ENCODE measurements around the gene ERC2.

Gene ERC2

GRCh38 chr3:55608301-55608937 lies 859.8 kb downstream of the ERC2 start:
- Mint-ChIP-seq H3K27me3 (ENCODE audit: low read depth) (no peaks in the 10 kb centered on the region), H3K4me1 (ENCODE audit: low read depth) (no peaks in the 10 kb centered on the region), H3K27ac (no peak overlapping the region), H3K36me3 (ENCODE audit: low read depth) (no peaks in the 10 kb centered on the region), H3K4me3 (no peak overlapping the region), H3K9me3 (no peaks in the 10 kb centered on the region)
- no peak for DNase-seq (ENCODE audit: low spot score)

GRCh38 chr3:55607844-55608243 lies 860.4 kb downstream of the ERC2 start:
- H3K9me3 Mint-ChIP-seq: no peaks in the 10 kb centered on the region
- H3K4me1 Mint-ChIP-seq (ENCODE audit: low read depth): no peaks in the 10 kb centered on the region
- no peaks in the 10 kb centered on the region for H3K27me3 Mint-ChIP-seq (ENCODE audit: low read depth)
- no peak for DNase-seq (ENCODE audit: low spot score)
- no peak overlapping the region for H3K27ac Mint-ChIP-seq
- H3K4me3 Mint-ChIP-seq: no peak overlapping the region
- no peaks in the 10 kb centered on the region for H3K36me3 Mint-ChIP-seq (ENCODE audit: low read depth)

GRCh38 chr3:55607175-55607574 lies 861.1 kb downstream of the ERC2 start:
- Mint-ChIP-seq H3K4me1 (ENCODE audit: low read depth) (no peaks in the 10 kb centered on the region), H3K9me3 (no peaks in the 10 kb centered on the region), H3K27me3 (ENCODE audit: low read depth) (peaks cover under 1% of the 10 kb centered on the region), H3K4me3 (no peak overlapping the region), H3K27ac (no peak overlapping the region), H3K36me3 (ENCODE audit: low read depth) (no peaks in the 10 kb centered on the region)
- no peak for DNase-seq (ENCODE audit: low spot score)

- no peak overlapping the region for H3K4me3 Mint-ChIP-seq
- no peak overlapping the region for H3K27ac Mint-ChIP-seq
- no peaks in the 10 kb centered on the region for H3K9me3 Mint-ChIP-seq
- H3K4me1 Mint-ChIP-seq (ENCODE audit: low read depth): no peaks in the 10 kb centered on the region
- peaks cover 3% of the 10 kb centered on the region for H3K27me3 Mint-ChIP-seq (ENCODE audit: low read depth)
- DNase-seq (ENCODE audit: low spot score): no peak
- no peaks in the 10 kb centered on the region for H3K36me3 Mint-ChIP-seq (ENCODE audit: low read depth)
Measured at GRCh38 chr3:55605443-55606236, 862.6 kb downstream of the ERC2 start.

GRCh38 chr3:55604846-55605245 lies 863.4 kb downstream of the ERC2 start:
- Mint-ChIP-seq H3K27me3 (ENCODE audit: low read depth) (peaks cover 3% of the 10 kb centered on the region), H3K27ac (no peak overlapping the region), H3K4me1 (ENCODE audit: low read depth) (no peaks in the 10 kb centered on the region), H3K9me3 (no peaks in the 10 kb centered on the region), H3K4me3 (no peak overlapping the region), H3K36me3 (ENCODE audit: low read depth) (no peaks in the 10 kb centered on the region)
- no peak for DNase-seq (ENCODE audit: low spot score)

- no peaks in the 10 kb centered on the region for H3K9me3 Mint-ChIP-seq
- no peak overlapping the region for H3K27ac Mint-ChIP-seq
- no peak for DNase-seq (ENCODE audit: low spot score)
- H3K27me3 Mint-ChIP-seq (ENCODE audit: low read depth): peaks cover 3% of the 10 kb centered on the region
- no peak overlapping the region for H3K4me3 Mint-ChIP-seq
- no peaks in the 10 kb centered on the region for H3K4me1 Mint-ChIP-seq (ENCODE audit: low read depth)
- H3K36me3 Mint-ChIP-seq (ENCODE audit: low read depth): no peaks in the 10 kb centered on the region
Measured at GRCh38 chr3:55604402-55604801, 863.9 kb downstream of the ERC2 start.

- Mint-ChIP-seq H3K4me1 (ENCODE audit: low read depth) (no peaks in the 10 kb centered on the region), H3K36me3 (ENCODE audit: low read depth) (no peaks in the 10 kb centered on the region), H3K9me3 (no peaks in the 10 kb centered on the region), H3K4me3 (no peak overlapping the region), H3K27ac (no peak overlapping the region), H3K27me3 (ENCODE audit: low read depth) (peaks cover 3% of the 10 kb centered on the region)
- no peak for DNase-seq (ENCODE audit: low spot score)
Measured at GRCh38 chr3:55601366-55602080, 866.7 kb downstream of the ERC2 start.

GRCh38 chr3:55598224-55598623 lies 870.0 kb downstream of the ERC2 start:
- H3K36me3 Mint-ChIP-seq (ENCODE audit: low read depth): no peaks in the 10 kb centered on the region
- H3K9me3 Mint-ChIP-seq: no peaks in the 10 kb centered on the region

GRCh38 chr3:55597641-55598040 lies 870.6 kb downstream of the ERC2 start:
- no peak for DNase-seq (ENCODE audit: low spot score)
- Mint-ChIP-seq H3K4me3 (no peak overlapping the region), H3K36me3 (ENCODE audit: low read depth) (no peaks in the 10 kb centered on the region), H3K27me3 (ENCODE audit: low read depth) (peaks cover 5% of the 10 kb centered on the region), H3K4me1 (ENCODE audit: low read depth) (no peaks in the 10 kb centered on the region), H3K9me3 (no peaks in the 10 kb centered on the region), H3K27ac (no peak overlapping the region)

More at GRCh38 chr3:55598224-55598623, 870.0 kb downstream of the ERC2 start:
- peaks cover 5% of the 10 kb centered on the region for H3K27me3 Mint-ChIP-seq (ENCODE audit: low read depth)
- no peak overlapping the region for H3K27ac Mint-ChIP-seq
- H3K4me3 Mint-ChIP-seq: no peak overlapping the region
- no peak for DNase-seq (ENCODE audit: low spot score)
- H3K4me1 Mint-ChIP-seq (ENCODE audit: low read depth): no peaks in the 10 kb centered on the region

GRCh38 chr3:55596212-55596611 lies 872.1 kb downstream of the ERC2 start:
- peaks cover 2% of the 10 kb centered on the region for H3K27me3 Mint-ChIP-seq (ENCODE audit: low read depth)
- H3K9me3 Mint-ChIP-seq: no peaks in the 10 kb centered on the region
- no peak overlapping the region for H3K27ac Mint-ChIP-seq
- no peaks in the 10 kb centered on the region for H3K36me3 Mint-ChIP-seq (ENCODE audit: low read depth)
- H3K4me3 Mint-ChIP-seq: no peak overlapping the region
- DNase-seq (ENCODE audit: low spot score): no peak
- H3K4me1 Mint-ChIP-seq (ENCODE audit: low read depth): no peaks in the 10 kb centered on the region

- no peaks in the 10 kb centered on the region for H3K4me1 Mint-ChIP-seq (ENCODE audit: low read depth)
- H3K27me3 Mint-ChIP-seq (ENCODE audit: low read depth): peaks cover 2% of the 10 kb centered on the region
- H3K4me3 Mint-ChIP-seq: no peak overlapping the region
- no peaks in the 10 kb centered on the region for H3K36me3 Mint-ChIP-seq (ENCODE audit: low read depth)
- H3K9me3 Mint-ChIP-seq: no peaks in the 10 kb centered on the region
- no peak overlapping the region for H3K27ac Mint-ChIP-seq
- DNase-seq (ENCODE audit: low spot score): no peak
Measured at GRCh38 chr3:55595420-55595819, 872.8 kb downstream of the ERC2 start.

GRCh38 chr3:55592572-55592971 lies 875.7 kb downstream of the ERC2 start:
- Mint-ChIP-seq H3K36me3 (ENCODE audit: low read depth) (no peaks in the 10 kb centered on the region), H3K4me3 (no peak overlapping the region), H3K9me3 (no peaks in the 10 kb centered on the region), H3K27ac (no peak overlapping the region), H3K27me3 (ENCODE audit: low read depth) (peaks cover 2% of the 10 kb centered on the region), H3K4me1 (ENCODE audit: low read depth) (no peaks in the 10 kb centered on the region)
- DNase-seq (ENCODE audit: low spot score): no peak

GRCh38 chr3:55591888-55592287 lies 876.4 kb downstream of the ERC2 start:
- no peak for DNase-seq (ENCODE audit: low spot score)
- no peaks in the 10 kb centered on the region for H3K9me3 Mint-ChIP-seq
- peaks cover 2% of the 10 kb centered on the region for H3K27me3 Mint-ChIP-seq (ENCODE audit: low read depth)
- H3K4me3 Mint-ChIP-seq: no peak overlapping the region
- H3K4me1 Mint-ChIP-seq (ENCODE audit: low read depth): no peaks in the 10 kb centered on the region
- H3K27ac Mint-ChIP-seq: no peak overlapping the region
- no peaks in the 10 kb centered on the region for H3K36me3 Mint-ChIP-seq (ENCODE audit: low read depth)

- H3K4me1 Mint-ChIP-seq (ENCODE audit: low read depth): no peaks in the 10 kb centered on the region
- DNase-seq (ENCODE audit: low spot score): no peak
- no peaks in the 10 kb centered on the region for H3K36me3 Mint-ChIP-seq (ENCODE audit: low read depth)
- H3K27ac Mint-ChIP-seq: no peak overlapping the region
- no peak overlapping the region for H3K4me3 Mint-ChIP-seq
- H3K9me3 Mint-ChIP-seq: no peaks in the 10 kb centered on the region
- H3K27me3 Mint-ChIP-seq (ENCODE audit: low read depth): no peaks in the 10 kb centered on the region
Measured at GRCh38 chr3:55588146-55588765, 880.0 kb downstream of the ERC2 start.

All from T-helper 2 cell treated with Interferon-gamma antibody and Interleukin-4, amounts not matched to agents 5 μg/mL and 100 μg/mL, for 36 hours (primary cell).